ENCODE data around the gene MRPL38. TPM values are rescaled to one million over a fixed set of nuclear protein-coding genes. Genes with fewer than 3 reads are reported as not detected.

The MRPL38 gene
- polyA plus RNA-seq, 1 of the 3 experiments (the other 2 are of a cell fraction), result 93.9 TPM

GRCh38 chr17:75899767-75900468 is 4.8 kb downstream of the MRPL38 start:
- Histone ChIP-seq H3K9me2 (no peaks in the 10 kb centered on the region), H3K27ac (ENCODE audit: low read depth in 2 of 2, low read length in 1 of 2) (no peak overlapping the region), H3K27me3 (ENCODE audit: insufficient read depth) (no peaks in the 10 kb centered on the region), H3F3A (replicated peaks; ENCODE audit: insufficient read depth) (peaks cover 24% of the 10 kb centered on the region), H3K4me3 (ENCODE audit: low read depth in 2 of 2, low read length in 1 of 2) (no peak overlapping the region), H3K4me2 (no peak overlapping the region), H3K9me3 (no peaks in the 10 kb centered on the region), H3K4me1 (ENCODE audit: control insufficient read depth in 1 of 2, insufficient read depth in 2 of 2, low read depth in 1 of 2, low read length in 1 of 2) (peaks cover 13 to 15% of the 10 kb centered on the region in 2 experiments; a peak in 3 of 4 replicates), H3K9ac (no peak overlapping the region), H3K79me2 (ENCODE audit: insufficient read depth) (peaks cover 41% of the 10 kb centered on the region), H3K36me3 (replicated peaks in 1 of 2; ENCODE audit: control insufficient read depth in 1 of 2, insufficient read depth in 2 of 2, low read length in 1 of 2) (peaks cover 26 to 42% of the 10 kb centered on the region in 2 experiments), H4K20me1 (ENCODE audit: insufficient read depth) (no peaks in the 10 kb centered on the region), H2AFZ (ENCODE audit: low read depth) (no peak overlapping the region)
- POLR2A ChIA-PET, result interaction anchor here (1.2 kb wide), 1 partner anchor 27 kb away, joined by 3 read pairs; no protein-coding TSS in a partner anchor
- DNase-seq, result no peak
- TF ChIP-seq RCOR1 (IDR thresholded peaks at IDR 0.05; ENCODE audit: low read length) (no peak), YY1 (IDR thresholded peaks at IDR 0.05; ENCODE audit: low read depth) (no peak), SIN3A (IDR thresholded peaks at IDR 0.05; ENCODE audit: borderline replicate concordance, low read depth, low read length) (no peak), JUND (IDR thresholded peaks at IDR 0.05) (no peak), RFX5 (IDR thresholded peaks at IDR 0.05; ENCODE audit: low read length) (no peak), TCF12 (IDR thresholded peaks at IDR 0.05) (no peak), FOSL2 (IDR thresholded peaks at IDR 0.05; ENCODE audit: borderline replicate concordance, low read depth) (no peak), RAD21 (IDR thresholded peaks at IDR 0.05; ENCODE audit: low read length) (no peak), EZH2phosphoT487 (IDR thresholded peaks at IDR 0.05; ENCODE audit: borderline replicate concordance, low read depth) (no peak), FOXJ3 (CRISPR knock-in tag; IDR thresholded peaks at IDR 0.05) (no peak), PBX3 (IDR thresholded peaks at IDR 0.05) (no peak), RXRA (IDR thresholded peaks at IDR 0.05; ENCODE audit: borderline replicate concordance, low read depth) (no peak), ZBTB33 (IDR thresholded peaks at IDR 0.05; ENCODE audit: borderline replicate concordance, low read depth) (no peak), USF1 (IDR thresholded peaks at IDR 0.05; ENCODE audit: borderline replicate concordance, low read depth) (no peak), CTCF (IDR thresholded peaks at IDR 0.05) (no peak), FOXM1 (IDR thresholded peaks at IDR 0.05; ENCODE audit: low read depth) (no peak), NRF1 (IDR thresholded peaks at IDR 0.05; ENCODE audit: low read depth, low read length) (no peak)
- 99% methylated on average over 22 of the region's 23 CpGs for WGBS (ENCODE audit: low lambda C conversion rate)
- CTCF ChIA-PET, result interaction anchor here (0.6 to 16.0 kb wide), 7 partner anchors 22 to 151 kb away, joined by 3 to 214 read pairs (median 3); partner anchors contain the start of gene TRIM47
